ENCODE measurements around the gene DCST2.
A peak's percentile ranks its signal among the peaks of the same experiment; 100 is the strongest.

DCST2 gene

GRCh38 chr1:155001675-155002463 lies 31.7 kb downstream of the DCST2 start:
- TF ChIP-seq, protein P1, sequence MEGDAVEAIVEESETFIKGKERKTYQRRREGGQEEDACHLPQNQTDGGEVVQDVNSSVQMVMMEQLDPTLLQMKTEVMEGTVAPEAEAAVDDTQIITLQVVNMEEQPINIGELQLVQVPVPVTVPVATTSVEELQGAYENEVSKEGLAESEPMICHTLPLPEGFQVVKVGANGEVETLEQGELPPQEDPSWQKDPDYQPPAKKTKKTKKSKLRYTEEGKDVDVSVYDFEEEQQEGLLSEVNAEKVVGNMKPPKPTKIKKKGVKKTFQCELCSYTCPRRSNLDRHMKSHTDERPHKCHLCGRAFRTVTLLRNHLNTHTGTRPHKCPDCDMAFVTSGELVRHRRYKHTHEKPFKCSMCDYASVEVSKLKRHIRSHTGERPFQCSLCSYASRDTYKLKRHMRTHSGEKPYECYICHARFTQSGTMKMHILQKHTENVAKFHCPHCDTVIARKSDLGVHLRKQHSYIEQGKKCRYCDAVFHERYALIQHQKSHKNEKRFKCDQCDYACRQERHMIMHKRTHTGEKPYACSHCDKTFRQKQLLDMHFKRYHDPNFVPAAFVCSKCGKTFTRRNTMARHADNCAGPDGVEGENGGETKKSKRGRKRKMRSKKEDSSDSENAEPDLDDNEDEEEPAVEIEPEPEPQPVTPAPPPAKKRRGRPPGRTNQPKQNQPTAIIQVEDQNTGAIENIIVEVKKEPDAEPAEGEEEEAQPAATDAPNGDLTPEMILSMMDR (IDR thresholded peaks at IDR 0.05; ENCODE audit: low read depth, low read length, missing control alignments): peak; percentile 29
- DNase-seq (ENCODE audit: low read depth): peak; percentile 96
- H3K4me3 ChIP-seq (ENCODE audit: low read depth, low read length): peak overlapping the region; percentile 73

DNA sequence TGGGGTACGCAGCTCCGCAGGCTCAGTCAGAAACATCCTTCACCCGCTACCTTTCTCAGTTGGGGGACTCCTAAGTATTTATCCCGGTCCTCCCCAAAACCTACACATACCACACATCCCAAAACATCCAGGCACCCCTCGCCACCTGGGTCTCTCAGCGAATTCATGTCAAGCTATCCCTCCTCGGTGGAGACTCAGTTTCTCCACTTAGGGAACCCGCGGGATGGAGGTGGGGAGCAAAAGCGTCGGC lies 32.2 kb downstream of the DCST2 start:
- H3K4me3 ChIP-seq (ENCODE audit: low read depth, low read length): peak overlapping the region; percentile 73
- DNase-seq (ENCODE audit: low read depth): no peak
- TF ChIP-seq, protein P1 (IDR thresholded peaks at IDR 0.05; ENCODE audit: low read depth, low read length, missing control alignments): no peak

DNA sequence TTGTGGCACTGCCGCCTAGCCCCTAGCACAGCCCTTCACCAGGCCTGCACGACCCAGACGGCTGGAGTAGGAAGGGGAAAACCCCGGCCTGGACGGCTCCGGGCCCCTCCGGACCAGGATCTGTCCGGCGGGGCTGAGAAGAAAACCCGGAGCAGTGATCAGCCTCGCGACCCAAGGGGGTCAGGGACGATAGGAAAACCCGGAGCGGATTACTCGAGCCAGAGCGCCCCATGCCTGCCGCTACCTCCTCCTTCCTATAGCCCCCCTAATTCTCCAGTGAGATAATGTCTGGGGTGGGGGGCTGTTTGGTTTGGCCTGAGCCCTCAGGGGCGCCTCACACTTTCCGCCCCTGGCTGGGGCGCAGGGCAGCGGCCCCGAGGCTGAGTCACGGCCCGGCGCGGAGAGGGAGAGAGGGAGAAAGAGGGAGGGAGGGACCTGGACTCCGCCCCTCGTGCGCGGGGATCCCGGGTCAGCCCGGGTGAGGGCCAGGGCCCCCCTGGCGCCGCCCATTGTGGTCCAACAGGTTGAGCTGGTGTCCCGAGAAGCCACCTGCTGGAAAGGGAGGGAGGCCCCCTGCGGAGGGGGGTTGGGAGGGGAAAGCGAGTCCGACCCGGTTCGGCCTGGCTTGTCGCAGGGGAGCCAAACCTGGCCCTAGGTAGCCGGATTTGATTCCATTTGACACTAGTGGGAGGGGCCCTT lies 32.7 kb downstream of the DCST2 start:
- no peak for DNase-seq (ENCODE audit: low read depth)
- H3K4me3 ChIP-seq (ENCODE audit: low read depth, low read length): peak overlapping the region; percentile 73
- TF ChIP-seq, protein P1 (IDR thresholded peaks at IDR 0.05; ENCODE audit: low read depth, low read length, missing control alignments): peak; percentile 7

DNA sequence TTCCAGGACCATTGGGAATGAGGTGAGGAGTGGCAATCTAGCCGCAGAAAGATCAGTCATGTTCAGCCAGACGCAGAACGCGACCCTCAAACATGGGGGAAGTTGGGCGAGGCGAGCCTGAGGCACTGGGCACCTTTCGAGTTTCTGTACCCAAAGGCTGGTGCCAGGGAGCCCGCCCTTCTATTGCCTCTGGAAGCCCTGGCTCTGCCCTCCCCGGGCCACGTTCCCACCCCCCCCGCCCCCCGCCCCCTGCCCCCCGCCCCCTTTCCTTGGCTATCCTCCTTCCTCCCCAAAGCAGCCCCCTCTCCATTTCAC lies 33.2 kb downstream of the DCST2 start:
- no peak for DNase-seq (ENCODE audit: low read depth)
- TF ChIP-seq, protein P1 (IDR thresholded peaks at IDR 0.05; ENCODE audit: low read depth, low read length, missing control alignments): no peak
- H3K4me3 ChIP-seq (ENCODE audit: low read depth, low read length): peak overlapping the region; percentile 73

- DNase-seq (ENCODE audit: low read depth): no peak
- TF ChIP-seq, protein P1 (IDR thresholded peaks at IDR 0.05; ENCODE audit: low read depth, low read length, missing control alignments): no peak
- H3K4me3 ChIP-seq (ENCODE audit: low read depth, low read length): peak overlapping the region; percentile 73
Observed at GRCh38 chr1:154999571-155000410, 33.8 kb downstream of the DCST2 start.

DNA sequence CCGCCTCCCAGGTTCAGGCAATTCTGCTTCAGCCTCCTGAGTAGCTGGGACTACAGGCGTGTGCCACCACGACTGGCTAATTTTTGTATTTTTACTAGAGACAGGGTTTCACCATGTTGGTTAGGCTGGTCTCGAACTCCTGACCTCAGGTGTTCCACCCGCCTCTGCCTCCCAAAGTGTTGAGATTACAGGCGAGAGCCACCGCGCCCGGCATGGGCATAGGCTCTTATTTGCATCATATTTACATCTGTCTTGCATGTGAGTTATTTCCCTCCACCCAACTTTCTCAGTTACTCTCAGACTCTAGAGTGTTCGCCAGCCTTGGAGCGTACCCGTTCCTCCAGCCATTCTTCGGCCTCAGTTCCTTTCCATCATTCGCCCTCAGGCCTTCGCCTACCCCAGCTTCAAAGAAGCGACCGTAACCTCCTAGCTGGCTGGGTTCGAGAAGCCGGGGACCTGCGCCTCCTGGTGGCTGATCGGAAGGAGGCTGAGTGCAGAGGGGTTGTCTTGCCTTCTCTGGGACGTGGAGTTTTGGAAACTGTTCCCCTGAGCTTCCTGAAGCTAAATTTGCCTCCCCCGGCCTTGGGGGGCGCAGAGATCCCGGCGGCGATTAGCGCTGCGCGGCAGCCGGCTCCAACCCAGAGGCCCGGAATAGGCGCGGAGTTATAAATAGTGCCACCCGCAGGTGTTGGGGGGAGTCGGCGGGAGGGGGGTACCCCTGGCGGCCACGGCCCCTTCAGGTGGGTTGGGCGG lies 34.6 kb downstream of the DCST2 start:
- DNase-seq (ENCODE audit: low read depth): no peak
- H3K4me3 ChIP-seq (ENCODE audit: low read depth, low read length): peak overlapping the region; percentile 73
- TF ChIP-seq, protein P1 (IDR thresholded peaks at IDR 0.05; ENCODE audit: low read depth, low read length, missing control alignments): peak; percentile 97
